Left cardiac atrium (tissue), 2 donors: ENCODE measurements around the gene KRTAP4-7. TPM values are rescaled to one million over a fixed set of nuclear protein-coding genes. Genes with fewer than 3 reads are reported as not detected.

Experiments
- total RNA-seq, 2 donors: library from RNA; stranded (reverse); fragmentation: NEBNext Ultra II Directional; extraction: Animal tissue kit (Norgen Biotek cat#: 25700); gene quantifications; one replicate each; pipeline ENCODE4 v1.2.1, GENCODE V29; 2021
- donor health status: DM: no; HTN: yes; CAD: no; lungs with severe emphysema.
- donor health status: DM: yes; HTN: yes; CAD: no.

Gene KRTAP4-7
- total RNA-seq, 2 donors from 2014 or later, result not detected

Other genes starting within 250 kb of the KRTAP4-7 start
- not detected for gene KRT12, start 216.9 kb upstream of the KRTAP4-7 start, total RNA-seq
- gene KRT20, start 198.9 kb upstream of the KRTAP4-7 start, total RNA-seq, result not detected
- under 1 TPM in 1 of 2 donors, not detected in 1; 0.29 TPM for gene KRT23, start 146.5 kb upstream of the KRTAP4-7 start, total RNA-seq
- not detected for gene KRT39, start 117.2 kb upstream of the KRTAP4-7 start, total RNA-seq
- not detected for gene KRT40, start 99.8 kb upstream of the KRTAP4-7 start, total RNA-seq
- not detected for gene KRTAP3-3, start 90.0 kb upstream of the KRTAP4-7 start, total RNA-seq
- gene KRTAP3-2, start 84.2 kb upstream of the KRTAP4-7 start, total RNA-seq, result not detected
- gene KRTAP3-1, start 75.0 kb upstream of the KRTAP4-7 start, total RNA-seq, result not detected
- gene KRTAP1-5, start 56.9 kb upstream of the KRTAP4-7 start, total RNA-seq, result not detected
- gene KRTAP1-4, start 54.0 kb upstream of the KRTAP4-7 start, total RNA-seq, result not detected
- not detected for gene KRTAP1-3, start 49.3 kb upstream of the KRTAP4-7 start, total RNA-seq
- gene KRTAP1-1, start 42.7 kb upstream of the KRTAP4-7 start, total RNA-seq, result not detected
- gene KRTAP2-1, start 36.8 kb upstream of the KRTAP4-7 start, total RNA-seq, result not detected
- not detected for gene KRTAP2-2, start 28.9 kb upstream of the KRTAP4-7 start, total RNA-seq
- not detected for gene KRTAP2-3, start 24.0 kb upstream of the KRTAP4-7 start, total RNA-seq
- gene KRTAP2-4, start 18.3 kb upstream of the KRTAP4-7 start, total RNA-seq, result not detected
- gene KRTAP4-8, start 14.0 kb downstream of the KRTAP4-7 start, total RNA-seq, result not detected
- not detected for gene KRTAP4-16, start 18.1 kb downstream of the KRTAP4-7 start, total RNA-seq
- not detected for gene KRTAP4-9, start 21.2 kb downstream of the KRTAP4-7 start, total RNA-seq
- gene KRTAP4-11, start 34.2 kb downstream of the KRTAP4-7 start, total RNA-seq, result not detected
- gene KRTAP4-12, start 40.0 kb downstream of the KRTAP4-7 start, total RNA-seq, result not detected
- not detected for gene KRTAP4-6, start 56.4 kb downstream of the KRTAP4-7 start, total RNA-seq
- gene KRTAP4-5, start 65.7 kb downstream of the KRTAP4-7 start, total RNA-seq, result not detected
- not detected for gene KRTAP4-4, start 76.6 kb downstream of the KRTAP4-7 start, total RNA-seq
- gene KRTAP4-3, start 84.1 kb downstream of the KRTAP4-7 start, total RNA-seq, result not detected
- gene KRTAP4-2, start 94.1 kb downstream of the KRTAP4-7 start, total RNA-seq, result not detected
- gene KRTAP4-1, start 100.8 kb downstream of the KRTAP4-7 start, total RNA-seq, result not detected
- not detected for gene KRTAP9-1, start 105.7 kb downstream of the KRTAP4-7 start, total RNA-seq
- gene KRTAP9-2, start 142.5 kb downstream of the KRTAP4-7 start, total RNA-seq, result not detected
- gene KRTAP9-3, start 148.3 kb downstream of the KRTAP4-7 start, total RNA-seq, result not detected
- gene KRTAP9-8, start 153.8 kb downstream of the KRTAP4-7 start, total RNA-seq, result not detected
- gene KRTAP9-4, start 165.5 kb downstream of the KRTAP4-7 start, total RNA-seq, result not detected
- not detected for gene KRTAP9-9, start 171.2 kb downstream of the KRTAP4-7 start, total RNA-seq
- gene KRTAP9-6, start 181.2 kb downstream of the KRTAP4-7 start, total RNA-seq, result not detected
- gene KRTAP9-7, start 191.5 kb downstream of the KRTAP4-7 start, total RNA-seq, result not detected
- not detected for gene KRTAP29-1, start 218.7 kb downstream of the KRTAP4-7 start, total RNA-seq
- not detected for gene KRTAP16-1, start 225.2 kb downstream of the KRTAP4-7 start, total RNA-seq
- not detected for gene KRTAP17-1, start 231.6 kb downstream of the KRTAP4-7 start, total RNA-seq